Measurements from ENCODE around the gene FCHO1.

The FCHO1 gene

GRCh38 chr19:17755977-17756670 is 4.8 kb downstream of the FCHO1 start:
- Histone ChIP-seq H3K36me3 (ENCODE audit: insufficient read depth, insufficient read length, low read length) (no peaks in the 10 kb centered on the region), H3K9me3 (ENCODE audit: insufficient read depth, low read length) (no peaks in the 10 kb centered on the region), H3K9ac (ENCODE audit: insufficient read length, low read depth) (no peak overlapping the region), H3K27me3 (ENCODE audit: insufficient read depth, insufficient read length) (no peaks in the 10 kb centered on the region), H3K4me3 (ENCODE audit: insufficient read length, low read depth) (no peak overlapping the region), H3K4me1 (ENCODE audit: insufficient read depth, insufficient read length) (peaks cover 11% of the 10 kb centered on the region)
- TF ChIP-seq SUZ12 (IDR thresholded peaks at IDR 0.05; ENCODE audit: extremely low read depth, insufficient read depth, insufficient read length) (no peak), ZNF274 (IDR thresholded peaks at IDR 0.05; ENCODE audit: low read depth, low read length) (no peak), YY1 (IDR thresholded peaks at IDR 0.05; ENCODE audit: insufficient read depth, insufficient read length) (no peak)
- peak; percentile 72 for DNase-seq (ENCODE audit: low read depth, low spot score)

- Histone ChIP-seq H3K27me3 (ENCODE audit: insufficient read depth, insufficient read length) (no peaks in the 10 kb centered on the region), H3K9me3 (ENCODE audit: insufficient read depth, low read length) (no peaks in the 10 kb centered on the region), H3K4me3 (ENCODE audit: insufficient read length, low read depth) (no peak overlapping the region), H3K4me1 (ENCODE audit: insufficient read depth, insufficient read length) (peaks cover 11% of the 10 kb centered on the region), H3K9ac (ENCODE audit: insufficient read length, low read depth) (no peak overlapping the region), H3K36me3 (ENCODE audit: insufficient read depth, insufficient read length, low read length) (no peaks in the 10 kb centered on the region)
- no peak for DNase-seq (ENCODE audit: low read depth, low spot score)
- no peak for TF ChIP-seq SUZ12 (IDR thresholded peaks at IDR 0.05; ENCODE audit: extremely low read depth, insufficient read depth, insufficient read length)
- TF ChIP-seq ZNF274 (IDR thresholded peaks at IDR 0.05; ENCODE audit: low read depth, low read length): no peak
- no peak for TF ChIP-seq YY1 (IDR thresholded peaks at IDR 0.05; ENCODE audit: insufficient read depth, insufficient read length)
Observed at GRCh38 chr19:17757125-17757524, 5.8 kb downstream of the FCHO1 start.

GRCh38 chr19:17758515-17758914 is 7.2 kb downstream of the FCHO1 start:
- no peak overlapping the region for H3K4me3 ChIP-seq (ENCODE audit: insufficient read length, low read depth)
- H3K4me1 ChIP-seq (ENCODE audit: insufficient read depth, insufficient read length): peaks cover 11% of the 10 kb centered on the region
- no peak overlapping the region for H3K9ac ChIP-seq (ENCODE audit: insufficient read length, low read depth)
- no peaks in the 10 kb centered on the region for H3K27me3 ChIP-seq (ENCODE audit: insufficient read depth, insufficient read length)
- TF ChIP-seq YY1 (IDR thresholded peaks at IDR 0.05; ENCODE audit: insufficient read depth, insufficient read length) (no peak), ZNF274 (IDR thresholded peaks at IDR 0.05; ENCODE audit: low read depth, low read length) (no peak), SUZ12 (IDR thresholded peaks at IDR 0.05; ENCODE audit: extremely low read depth, insufficient read depth, insufficient read length) (no peak)
- DNase-seq (ENCODE audit: low read depth, low spot score): no peak
- no peaks in the 10 kb centered on the region for H3K9me3 ChIP-seq (ENCODE audit: insufficient read depth, low read length)
- no peaks in the 10 kb centered on the region for H3K36me3 ChIP-seq (ENCODE audit: insufficient read depth, insufficient read length, low read length)

- Histone ChIP-seq H3K4me3 (ENCODE audit: insufficient read length, low read depth) (no peak overlapping the region), H3K36me3 (ENCODE audit: insufficient read depth, insufficient read length, low read length) (no peaks in the 10 kb centered on the region), H3K9ac (ENCODE audit: insufficient read length, low read depth) (peak overlapping the region; percentile 17), H3K4me1 (ENCODE audit: insufficient read depth, insufficient read length) (no peaks in the 10 kb centered on the region), H3K27me3 (ENCODE audit: insufficient read depth, insufficient read length) (no peaks in the 10 kb centered on the region), H3K9me3 (ENCODE audit: insufficient read depth, low read length) (no peaks in the 10 kb centered on the region)
- TF ChIP-seq ZNF274 (IDR thresholded peaks at IDR 0.05; ENCODE audit: low read depth, low read length) (no peak), YY1 (IDR thresholded peaks at IDR 0.05; ENCODE audit: insufficient read depth, insufficient read length) (no peak), SUZ12 (IDR thresholded peaks at IDR 0.05; ENCODE audit: extremely low read depth, insufficient read depth, insufficient read length) (no peak)
- DNase-seq (ENCODE audit: low read depth, low spot score): no peak
Observed at GRCh38 chr19:17761148-17761547, 9.9 kb downstream of the FCHO1 start.

- TF ChIP-seq YY1 (IDR thresholded peaks at IDR 0.05; ENCODE audit: insufficient read depth, insufficient read length) (no peak), ZNF274 (IDR thresholded peaks at IDR 0.05; ENCODE audit: low read depth, low read length) (no peak), SUZ12 (IDR thresholded peaks at IDR 0.05; ENCODE audit: extremely low read depth, insufficient read depth, insufficient read length) (no peak)
- H3K27me3 ChIP-seq (ENCODE audit: insufficient read depth, insufficient read length): no peaks in the 10 kb centered on the region
- peaks cover 3% of the 10 kb centered on the region for H3K4me1 ChIP-seq (ENCODE audit: insufficient read depth, insufficient read length)
- no peaks in the 10 kb centered on the region for H3K9me3 ChIP-seq (ENCODE audit: insufficient read depth, low read length)
- H3K36me3 ChIP-seq (ENCODE audit: insufficient read depth, insufficient read length, low read length): no peaks in the 10 kb centered on the region
- H3K9ac ChIP-seq (ENCODE audit: insufficient read length, low read depth): no peak overlapping the region
- no peak for DNase-seq (ENCODE audit: low read depth, low spot score)
- H3K4me3 ChIP-seq (ENCODE audit: insufficient read length, low read depth): no peak overlapping the region
Observed at GRCh38 chr19:17762505-17763229, 11.4 kb downstream of the FCHO1 start.

GRCh38 chr19:17764348-17764747 is 13.1 kb downstream of the FCHO1 start:
- Histone ChIP-seq H3K4me3 (ENCODE audit: insufficient read length, low read depth) (no peak overlapping the region), H3K9me3 (ENCODE audit: insufficient read depth, low read length) (no peaks in the 10 kb centered on the region), H3K36me3 (ENCODE audit: insufficient read depth, insufficient read length, low read length) (no peaks in the 10 kb centered on the region), H3K27me3 (ENCODE audit: insufficient read depth, insufficient read length) (no peaks in the 10 kb centered on the region), H3K4me1 (ENCODE audit: insufficient read depth, insufficient read length) (peaks cover 3% of the 10 kb centered on the region), H3K9ac (ENCODE audit: insufficient read length, low read depth) (no peak overlapping the region)
- DNase-seq (ENCODE audit: low read depth, low spot score): no peak
- TF ChIP-seq SUZ12 (IDR thresholded peaks at IDR 0.05; ENCODE audit: extremely low read depth, insufficient read depth, insufficient read length) (no peak), ZNF274 (IDR thresholded peaks at IDR 0.05; ENCODE audit: low read depth, low read length) (no peak), YY1 (IDR thresholded peaks at IDR 0.05; ENCODE audit: insufficient read depth, insufficient read length) (no peak)

- H3K36me3 ChIP-seq (ENCODE audit: insufficient read depth, insufficient read length, low read length): no peaks in the 10 kb centered on the region
- H3K4me3 ChIP-seq (ENCODE audit: insufficient read length, low read depth): no peak overlapping the region
- H3K9me3 ChIP-seq (ENCODE audit: insufficient read depth, low read length): no peaks in the 10 kb centered on the region
- no peaks in the 10 kb centered on the region for H3K27me3 ChIP-seq (ENCODE audit: insufficient read depth, insufficient read length)
- peaks cover 3% of the 10 kb centered on the region for H3K4me1 ChIP-seq (ENCODE audit: insufficient read depth, insufficient read length)
- no peak for TF ChIP-seq ZNF274 (IDR thresholded peaks at IDR 0.05; ENCODE audit: low read depth, low read length)
- TF ChIP-seq SUZ12 (IDR thresholded peaks at IDR 0.05; ENCODE audit: extremely low read depth, insufficient read depth, insufficient read length): no peak
- no peak for TF ChIP-seq YY1 (IDR thresholded peaks at IDR 0.05; ENCODE audit: insufficient read depth, insufficient read length)
- H3K9ac ChIP-seq (ENCODE audit: insufficient read length, low read depth): no peak overlapping the region
- DNase-seq (ENCODE audit: low read depth, low spot score): no peak
Observed at GRCh38 chr19:17765069-17765618, 13.9 kb downstream of the FCHO1 start.

All from NT2/D1 (cell line).